DMS53 (cell line): ENCODE results near the gene TAF4.

Source experiments
- DNase-seq: peaks from one replicate; lab custom pipeline; 2025; lab: John Stamatoyannopoulos, UW

TAF4 gene

DNA sequence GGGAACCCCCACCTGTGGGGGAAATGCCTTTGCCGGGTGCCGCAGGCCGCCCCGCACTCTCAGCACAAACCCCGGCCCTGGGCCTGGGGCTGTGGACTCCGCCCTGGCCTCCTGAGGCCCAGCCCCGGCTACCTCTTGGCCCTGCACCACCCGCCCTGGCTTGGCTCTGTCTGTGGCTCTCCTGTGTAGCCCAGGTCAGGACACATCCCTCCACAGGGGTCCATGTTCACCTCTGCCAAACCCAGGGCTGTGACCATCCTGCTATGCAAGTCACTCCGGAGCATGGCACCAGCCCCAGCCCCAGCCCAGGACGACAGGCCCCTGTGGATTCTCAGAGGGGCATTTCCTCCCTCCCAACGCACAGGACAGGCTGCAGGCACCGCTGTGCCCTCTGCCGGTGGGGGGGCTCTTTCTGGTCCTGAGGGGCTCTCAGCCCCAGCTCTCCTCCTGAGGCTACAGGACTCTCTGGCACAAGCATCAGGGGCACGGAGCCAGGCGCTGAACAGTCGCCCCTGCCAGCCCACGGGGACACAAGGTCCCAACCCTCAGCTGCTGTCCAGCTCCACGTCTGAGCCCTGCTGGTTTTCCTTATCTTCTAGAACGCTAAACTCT is 45.7 kb downstream of the TAF4 start:
- no peak for DNase-seq

DNA sequence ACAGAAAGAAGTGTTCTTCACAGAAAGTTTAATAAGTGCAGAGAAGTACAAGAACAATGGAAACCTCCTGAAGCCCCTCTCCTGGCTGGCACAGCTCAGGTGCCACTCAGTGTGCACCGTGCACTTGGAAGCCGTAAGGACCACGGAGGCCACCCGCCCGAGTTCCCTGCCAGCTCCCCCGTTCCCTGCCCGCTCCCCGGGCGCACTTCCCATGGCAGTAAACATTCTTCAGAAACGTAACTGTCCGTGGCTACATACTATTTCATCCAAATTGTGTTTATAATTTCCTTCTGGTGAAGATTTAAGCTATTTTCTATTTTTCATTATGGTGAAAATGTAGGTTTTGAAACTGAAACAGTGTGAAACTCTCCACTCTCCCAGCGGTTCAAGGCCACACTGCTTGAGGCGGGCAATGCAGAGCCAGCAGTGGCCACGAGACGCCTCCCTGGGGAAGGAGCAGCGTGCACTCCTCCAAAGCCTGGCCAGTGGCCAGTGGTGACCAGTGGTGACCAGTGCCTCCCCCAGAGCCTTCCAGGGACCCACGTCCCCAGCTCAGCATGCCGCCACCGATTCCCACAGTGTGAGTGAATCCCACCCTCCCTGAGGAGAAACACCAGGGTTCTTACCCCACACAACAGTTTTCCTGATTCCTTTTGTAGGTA is 46.4 kb downstream of the TAF4 start:
- DNase-seq, result no peak

DNA sequence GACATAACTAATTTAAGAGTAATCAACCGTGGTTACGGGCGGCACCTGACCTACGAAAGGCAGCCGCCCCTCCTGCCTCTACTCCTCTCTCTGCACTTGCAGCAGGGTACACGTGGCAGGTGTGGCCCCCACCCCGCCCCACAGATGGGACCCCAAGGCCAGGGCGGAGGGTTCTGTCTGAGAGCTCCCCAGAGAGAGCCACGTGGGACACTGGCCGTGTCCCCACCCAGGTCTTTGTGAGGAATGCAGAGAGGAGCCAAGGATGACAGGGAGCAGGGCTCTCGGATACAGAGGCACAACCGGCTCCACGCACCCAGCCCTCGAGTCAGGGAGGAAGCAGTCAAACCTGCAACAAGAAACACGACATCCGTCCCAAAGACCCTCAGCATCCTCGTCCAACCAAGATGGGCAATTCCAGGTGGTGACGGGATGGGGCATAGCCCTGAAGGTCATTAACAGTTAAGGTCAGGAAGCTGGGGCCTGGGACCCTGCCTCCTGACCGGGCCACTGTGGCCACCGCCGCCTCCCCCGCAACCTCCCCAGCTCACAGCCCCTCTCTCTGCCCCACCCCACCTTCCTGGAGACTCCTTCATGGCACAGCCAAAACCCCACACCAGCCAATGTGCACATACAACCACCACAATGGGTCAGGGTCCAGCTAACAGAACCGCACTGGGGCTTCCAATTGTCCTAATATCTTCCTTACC is 47.1 kb downstream of the TAF4 start:
- DNase-seq, result no peak

DNA sequence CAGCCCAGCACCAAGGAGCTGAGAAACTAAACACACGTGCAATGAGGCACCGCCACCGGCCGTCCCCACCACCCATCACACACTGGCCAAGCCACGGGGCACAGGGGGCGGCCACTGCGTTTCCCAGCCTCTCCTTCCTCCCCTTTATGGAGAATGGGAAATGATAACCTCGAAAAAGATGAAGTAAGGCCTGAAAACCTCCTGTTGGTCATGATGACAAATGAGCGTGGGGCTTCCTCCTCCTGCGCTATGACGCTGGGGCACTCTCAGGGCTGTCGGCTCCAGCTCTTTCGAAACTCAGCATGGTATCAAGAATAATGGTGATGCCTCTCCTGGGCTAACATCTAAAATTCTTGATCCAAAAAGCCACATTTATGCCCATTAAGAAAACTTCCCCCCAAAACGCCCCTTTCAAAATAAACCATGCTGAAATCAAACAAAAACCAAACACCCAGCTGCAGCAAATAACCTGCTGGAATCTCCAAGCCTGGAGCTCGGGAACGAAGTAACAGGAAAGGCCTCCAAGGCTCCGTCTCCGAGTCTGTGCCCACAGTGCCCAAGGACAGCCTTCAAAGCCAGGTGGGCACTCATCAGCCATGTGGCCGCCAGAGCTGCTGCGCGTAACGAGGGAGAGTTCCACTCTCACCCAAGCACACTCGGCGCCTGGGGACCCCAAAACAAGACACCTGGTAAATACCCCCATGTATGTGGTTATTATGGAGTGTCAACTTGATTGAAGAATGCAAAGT is 50.0 kb downstream of the TAF4 start:
- DNase-seq, result no peak

DNA sequence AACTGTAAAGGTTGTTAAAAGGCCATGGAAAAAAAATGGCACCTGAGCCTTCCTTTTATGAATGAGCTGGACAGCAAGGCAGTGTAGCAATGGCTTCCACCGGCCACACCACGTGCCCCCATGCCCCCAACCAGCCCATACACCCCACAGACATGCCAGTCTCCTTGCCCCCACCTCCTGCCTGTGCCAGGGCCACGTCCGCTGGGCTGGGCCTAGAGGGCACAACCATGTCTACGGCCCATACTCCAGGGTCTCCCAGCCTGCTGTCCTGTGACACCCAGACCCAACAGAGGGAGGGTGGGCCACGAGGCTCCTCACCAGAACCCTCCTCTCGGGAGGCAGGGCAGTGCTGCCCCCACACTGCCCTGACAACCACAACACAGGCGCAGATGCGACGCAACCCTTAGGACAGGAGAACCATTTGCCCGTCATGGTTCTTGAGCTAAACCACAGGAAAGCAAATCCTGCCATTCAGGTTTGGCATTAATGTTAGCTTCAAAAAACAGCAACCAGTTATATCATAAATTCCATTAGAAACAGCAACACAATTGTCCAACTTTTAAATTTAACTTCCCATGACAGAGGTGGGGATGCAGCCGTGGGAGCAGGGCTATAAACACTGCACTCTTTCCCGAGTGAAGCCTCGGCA is 50.7 kb downstream of the TAF4 start:
- DNase-seq, result no peak

DNA sequence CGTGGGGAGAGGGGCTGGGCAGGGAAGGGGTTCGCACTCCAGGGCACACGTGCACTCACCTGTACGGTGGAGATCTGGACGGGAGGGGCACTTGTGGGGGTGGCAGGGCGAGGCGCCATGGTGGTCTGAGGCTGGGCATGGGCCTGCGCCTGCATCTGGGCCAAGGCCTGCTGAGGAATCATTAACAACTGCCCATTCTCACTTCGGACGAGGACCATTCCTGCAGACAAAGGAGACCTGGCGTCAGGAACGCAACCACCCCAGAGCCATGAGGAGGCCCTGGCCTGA is 51.2 kb downstream of the TAF4 start:
- DNase-seq, result no peak

DNA sequence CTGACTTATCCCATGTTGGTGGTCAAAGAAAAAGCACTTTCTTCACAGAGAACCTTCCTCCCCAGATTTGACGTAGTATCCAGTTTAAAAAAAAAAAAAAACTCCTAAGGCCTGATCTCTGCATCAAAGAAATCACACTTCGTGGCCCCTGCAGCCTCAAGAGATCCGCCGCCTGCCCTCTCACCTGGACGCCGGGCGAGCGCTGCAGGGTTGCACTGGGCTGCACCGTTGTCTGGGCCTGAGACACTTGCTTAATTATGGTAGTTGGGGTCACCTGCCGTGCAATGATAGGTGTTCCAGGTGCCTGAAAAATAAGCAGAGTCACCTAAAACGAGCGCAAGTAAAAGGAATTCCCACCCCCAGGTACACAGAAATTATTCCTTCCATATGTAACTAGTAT is 53.0 kb downstream of the TAF4 start:
- no peak for DNase-seq

DNA sequence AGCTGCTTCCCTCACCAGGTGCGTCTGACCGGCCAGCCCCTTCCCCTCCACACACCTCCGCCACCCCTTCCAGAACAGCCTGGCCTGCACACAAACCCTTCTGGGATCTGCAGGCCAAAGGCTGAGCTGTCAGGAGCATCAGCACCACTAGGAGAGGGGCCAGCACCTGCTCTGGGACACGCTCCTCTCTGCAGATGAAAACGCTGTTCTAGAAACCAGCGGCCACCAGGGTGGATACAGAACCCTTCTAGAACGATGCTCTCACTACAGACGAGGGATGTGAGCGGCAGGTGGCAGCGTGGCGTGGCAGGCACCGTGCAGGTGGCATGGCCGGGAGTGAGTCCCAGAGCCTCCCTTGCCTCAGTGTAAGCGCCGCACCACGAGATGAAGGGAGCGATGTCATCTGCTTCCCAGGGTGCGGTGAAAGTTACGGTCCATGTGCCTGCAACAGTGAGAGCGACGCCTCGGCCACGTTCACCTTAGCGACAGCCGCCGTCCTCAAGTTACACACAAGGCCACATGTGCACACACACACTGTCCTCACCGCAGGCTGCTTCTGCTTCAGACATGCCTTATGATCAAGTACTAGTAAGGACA is 53.6 kb downstream of the TAF4 start:
- DNase-seq, result no peak

DNA sequence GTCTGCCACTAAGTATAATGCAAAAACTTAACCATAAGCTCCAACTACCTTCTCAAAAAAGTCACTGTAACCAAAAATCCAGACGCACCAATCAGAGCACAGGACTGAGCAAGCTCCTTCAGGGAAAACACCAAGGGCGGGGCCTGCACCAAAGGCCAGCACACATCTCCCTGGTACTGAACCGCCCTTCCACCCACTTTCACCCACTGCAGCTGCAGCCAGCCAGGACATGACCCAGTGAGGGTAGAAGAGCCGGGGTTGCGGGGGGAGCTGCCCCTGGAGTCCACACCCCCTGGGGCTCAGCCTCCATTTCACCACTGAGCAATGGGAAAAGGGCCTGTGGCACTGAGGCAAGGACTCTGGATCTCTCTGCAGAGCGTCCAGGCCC is 54.3 kb downstream of the TAF4 start:
- no peak for DNase-seq

DNA sequence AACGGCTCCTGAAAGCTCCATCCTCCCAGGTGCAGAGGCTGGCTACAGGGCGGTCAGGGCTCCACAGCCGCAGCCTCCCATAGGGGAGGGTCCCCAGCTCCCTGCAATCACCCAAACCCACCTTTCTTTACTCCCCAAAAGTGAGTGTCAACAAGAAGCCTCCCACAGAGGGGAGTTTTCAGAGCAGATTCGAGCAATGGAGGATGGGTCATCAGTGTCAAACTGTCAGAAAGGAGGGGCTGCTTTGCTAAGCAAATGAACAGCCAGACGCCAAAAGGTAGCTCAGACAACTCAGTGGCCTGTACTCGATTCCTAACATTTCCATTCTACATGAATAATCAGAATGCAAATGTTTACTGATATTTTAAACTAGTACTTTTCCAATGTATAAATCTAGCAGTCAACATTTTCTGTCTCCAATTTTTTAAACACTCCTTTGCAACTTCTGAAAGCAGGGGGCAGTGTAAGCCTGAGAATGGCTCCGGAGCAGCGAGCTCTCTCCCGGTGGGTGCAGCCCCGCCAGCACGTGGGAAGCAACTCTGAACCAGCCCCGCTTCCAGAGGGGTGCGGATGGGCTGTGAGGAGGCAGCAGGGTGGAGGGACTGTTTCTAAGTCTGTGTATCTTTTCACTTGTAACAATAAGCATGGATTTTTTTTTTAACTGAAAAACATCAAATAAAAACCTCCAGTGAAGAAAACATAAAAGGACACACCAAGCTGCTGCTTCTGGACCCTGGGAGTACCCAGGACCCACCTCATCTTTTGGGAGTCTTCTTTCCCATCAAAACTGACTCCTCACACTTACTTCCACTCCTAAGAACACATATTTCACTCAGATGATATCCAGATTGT is 54.9 kb downstream of the TAF4 start:
- peak; percentile 61 for DNase-seq

DNA sequence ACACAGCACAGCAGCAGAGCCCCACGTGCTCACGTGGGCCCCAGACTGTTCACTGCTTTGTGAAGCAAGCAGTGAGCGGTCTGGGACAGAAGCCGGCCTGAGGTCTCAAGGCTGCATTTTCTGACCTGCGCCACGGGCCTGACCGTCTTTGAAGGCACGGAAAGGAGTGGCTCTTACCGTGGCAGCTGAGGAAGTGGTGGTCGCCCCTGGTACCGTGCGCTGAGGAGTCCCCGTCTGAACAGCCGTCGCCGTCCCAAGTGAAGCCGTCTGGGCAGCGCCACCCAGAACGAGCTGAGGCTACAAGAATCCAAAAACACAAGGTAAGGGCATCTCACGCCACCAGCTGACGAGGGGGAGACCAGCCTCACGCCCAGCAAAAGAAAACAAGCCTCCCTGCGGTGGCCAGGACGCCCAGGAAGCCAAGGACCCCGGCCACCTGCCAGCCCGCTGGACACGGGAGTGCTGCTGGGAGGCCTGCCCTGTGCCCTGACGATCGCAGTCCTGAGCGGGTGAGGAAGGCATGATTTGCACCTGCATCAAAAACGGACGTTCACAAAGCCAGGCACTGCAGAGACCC is 55.7 kb downstream of the TAF4 start:
- no peak for DNase-seq

DNA sequence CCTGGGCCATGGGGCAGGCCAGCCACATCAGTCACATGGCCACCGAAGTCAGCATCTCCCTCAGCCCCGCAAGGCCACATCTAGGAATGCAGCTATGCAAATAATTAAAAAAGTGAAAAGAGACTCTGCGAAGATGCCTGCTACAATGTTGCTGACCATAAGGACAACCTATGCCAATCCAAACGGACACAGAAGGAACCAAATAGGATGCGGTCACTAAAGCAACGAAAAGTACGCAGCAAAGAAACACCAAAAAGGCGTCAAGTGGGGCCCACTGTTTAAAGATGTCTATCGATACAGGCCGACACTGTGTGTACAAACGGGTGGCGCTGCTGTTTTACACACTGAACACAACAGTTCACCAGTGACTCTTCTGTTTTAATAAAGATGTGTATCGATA is 56.4 kb downstream of the TAF4 start:
- no peak for DNase-seq

DNA sequence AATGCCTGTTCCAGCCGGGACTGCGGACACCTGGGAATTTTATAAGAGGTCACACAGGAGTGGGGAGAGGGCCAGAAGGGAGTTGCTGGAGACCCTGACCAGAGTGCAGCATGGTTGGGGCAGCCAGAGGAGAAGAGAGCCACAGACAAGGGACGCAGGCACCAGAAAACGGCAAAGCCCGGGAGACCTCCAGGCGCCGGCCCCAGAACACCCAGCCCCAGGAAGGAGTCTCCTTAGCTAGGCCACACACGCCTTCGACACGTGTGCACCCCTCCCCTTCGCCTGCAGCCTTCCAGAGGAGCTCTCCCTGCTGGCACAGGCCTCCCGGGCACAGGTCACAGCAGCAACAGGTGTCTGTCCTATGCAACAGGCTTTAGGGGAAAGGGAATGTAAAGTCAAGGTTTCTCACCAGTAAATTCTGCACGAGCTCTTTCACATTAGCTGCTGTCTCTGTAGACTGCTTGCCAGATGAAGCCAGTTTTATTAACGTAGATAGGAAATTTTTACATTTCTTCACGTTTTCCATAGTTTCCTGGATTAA is 57.0 kb downstream of the TAF4 start:
- no peak for DNase-seq

DNA sequence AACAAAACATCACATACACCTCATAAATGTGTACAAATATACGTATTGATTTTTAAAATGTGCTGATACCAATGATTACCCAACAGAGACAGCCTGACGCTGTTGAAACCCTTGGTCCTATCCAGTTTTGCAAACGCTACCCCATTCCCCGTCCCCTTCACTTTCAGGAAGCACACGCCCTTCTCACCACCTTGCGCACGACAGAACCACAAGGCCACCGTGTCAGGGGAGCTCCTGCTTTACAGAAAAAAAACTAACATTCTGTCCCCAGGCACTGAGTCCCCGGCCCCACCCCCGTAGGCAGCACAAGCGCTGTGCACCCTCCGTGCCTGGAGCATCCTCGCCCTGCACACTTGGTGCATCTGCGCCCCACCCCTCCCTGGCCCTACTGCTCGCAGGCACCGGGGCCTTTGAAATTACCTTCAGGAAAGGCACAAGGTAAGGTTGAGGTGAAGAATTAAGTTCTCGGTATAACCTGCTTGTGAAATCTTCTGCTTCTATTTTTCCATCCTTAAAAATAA is 58.5 kb downstream of the TAF4 start:
- no peak for DNase-seq

DNA sequence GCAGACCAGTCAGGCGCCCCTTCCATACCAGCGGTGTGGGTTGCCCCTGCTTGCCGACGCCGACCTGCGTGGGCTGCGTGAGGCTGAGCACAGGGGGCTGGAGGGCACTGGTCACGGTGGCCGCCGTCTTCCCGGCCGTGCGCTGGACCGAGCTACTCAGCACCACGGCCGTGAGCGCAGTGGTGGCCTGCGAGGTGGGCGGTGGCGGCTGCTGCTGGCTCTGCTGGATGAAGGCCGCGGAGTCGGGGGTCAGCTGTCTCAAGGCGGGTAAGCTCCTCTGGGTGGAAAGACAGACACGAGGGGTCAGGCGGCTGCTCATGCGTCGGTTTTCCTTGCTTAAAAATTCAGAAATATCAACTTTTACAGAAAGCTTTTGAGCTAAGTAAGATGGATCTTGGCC is 59.2 kb downstream of the TAF4 start:
- no peak for DNase-seq

DNA sequence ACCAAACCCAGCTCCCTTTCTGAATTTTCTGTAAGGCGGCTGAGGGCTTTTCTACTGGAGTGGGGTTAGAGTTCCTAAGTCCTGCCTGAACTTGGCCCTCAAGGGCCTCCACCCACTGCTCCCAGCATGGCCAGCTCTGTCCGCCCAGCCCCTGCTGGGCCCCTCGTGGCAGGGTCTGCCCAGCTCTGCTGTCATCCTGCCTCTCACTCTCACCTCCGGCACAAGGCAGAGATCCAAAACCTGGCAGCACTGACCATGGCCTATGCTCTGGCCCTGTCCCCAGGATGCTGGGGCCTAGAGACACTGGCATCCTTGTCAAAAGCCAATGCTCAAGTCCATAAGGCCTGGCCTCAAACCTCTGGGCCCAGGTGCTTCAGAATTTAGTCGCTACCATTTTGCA is 61.1 kb downstream of the TAF4 start:
- no peak for DNase-seq

DNA sequence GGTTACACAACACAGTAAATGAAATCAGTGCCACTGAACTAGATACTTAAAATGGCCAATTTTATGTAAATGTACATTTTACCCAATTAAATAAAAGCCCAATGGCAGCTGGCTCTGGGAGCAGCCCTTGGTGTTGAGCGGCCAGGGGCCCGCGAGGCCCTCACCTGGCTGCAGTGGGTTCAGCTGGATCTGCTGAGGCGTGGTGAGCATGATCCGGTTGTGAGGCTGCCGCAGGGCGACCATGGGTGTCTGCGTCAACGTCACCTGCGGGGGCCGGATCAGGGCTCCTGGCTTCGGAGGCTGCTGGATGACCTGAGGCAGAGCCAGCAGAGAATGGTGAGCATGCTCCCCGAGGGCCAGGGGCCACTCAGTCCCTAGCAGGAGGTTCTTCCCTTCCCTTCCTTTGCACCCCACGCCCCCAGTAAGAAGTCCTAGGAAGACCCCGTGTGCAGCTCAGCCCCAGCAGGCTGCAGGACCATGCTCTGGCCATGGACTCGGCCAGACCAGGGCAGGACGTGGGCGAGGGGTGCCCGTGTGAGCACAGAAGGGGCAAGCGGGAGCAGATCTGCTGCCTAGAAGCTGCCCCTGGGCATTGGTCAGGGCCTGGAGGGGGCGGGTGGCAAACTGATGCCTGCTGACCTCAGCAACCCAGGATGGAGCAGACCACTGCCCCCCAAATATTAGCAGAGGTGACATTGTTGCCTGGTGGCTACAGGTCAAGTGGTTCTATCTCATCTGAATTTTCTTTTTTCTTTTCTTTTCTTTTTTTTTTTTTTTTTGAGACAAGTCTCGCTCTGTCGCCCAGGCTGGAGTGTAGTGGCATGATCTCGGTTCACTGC is 61.9 kb downstream of the TAF4 start:
- DNase-seq, result no peak

DNA sequence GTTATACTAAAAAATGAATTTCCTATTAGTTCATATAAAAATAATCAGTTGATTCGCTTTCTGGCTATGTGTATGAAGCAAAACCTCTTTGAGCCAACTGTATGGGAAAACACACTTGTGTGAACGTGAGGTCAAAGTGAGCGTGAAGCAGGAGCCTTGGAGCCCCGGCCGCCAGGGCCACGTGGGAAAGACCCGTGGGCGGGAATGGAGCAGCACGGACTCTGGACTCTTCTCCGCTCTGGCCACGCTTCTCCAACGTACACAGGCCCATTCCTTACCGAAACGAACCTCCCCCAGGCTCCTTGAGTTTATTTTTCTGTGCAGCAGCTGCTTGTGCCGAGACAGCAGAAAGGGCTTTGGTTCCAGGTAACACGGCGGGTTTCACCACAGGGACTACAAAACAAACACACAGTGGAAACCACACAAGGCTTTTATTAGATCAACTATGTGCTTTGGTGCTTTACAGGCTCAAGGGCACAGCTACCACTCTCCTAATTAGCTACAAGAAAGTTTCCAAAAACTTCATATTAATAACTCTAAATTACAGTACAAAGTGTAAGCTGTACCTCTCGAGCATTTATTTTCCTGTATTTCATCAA is 62.7 kb downstream of the TAF4 start:
- no peak for DNase-seq

DNA sequence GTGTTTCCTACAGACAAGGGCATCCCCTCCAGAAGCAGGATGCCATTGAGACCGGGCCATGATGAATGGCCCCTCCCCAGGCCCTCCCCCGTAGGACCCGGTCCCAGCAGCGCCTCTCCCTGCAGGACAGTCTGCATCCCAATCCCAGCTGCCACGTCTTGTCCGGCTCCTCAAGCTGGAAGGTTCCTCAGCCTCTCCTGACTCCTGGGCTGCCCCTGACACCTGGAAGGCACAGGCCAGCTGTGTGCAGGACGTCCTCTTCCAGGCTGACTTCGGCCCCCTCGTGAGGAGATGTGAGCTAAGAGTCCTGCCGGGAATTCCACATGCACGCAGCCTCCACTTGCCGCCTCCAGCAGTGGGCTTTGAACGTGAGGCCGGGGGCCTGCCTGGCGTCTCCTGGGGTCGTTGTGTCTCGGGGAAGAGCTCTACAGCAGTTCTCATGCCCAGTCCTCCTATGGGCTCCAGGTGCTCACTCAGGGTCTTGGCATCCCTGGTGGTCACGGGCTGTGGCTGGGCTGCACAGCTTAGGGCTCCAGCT is 64.4 kb downstream of the TAF4 start:
- DNase-seq, result no peak
